ENCODE data around the gene TBC1D5.

- TF ChIP-seq POLR2A (IDR thresholded peaks at IDR 0.05; ENCODE audit: low read length) (no peak), GATA1 (IDR thresholded peaks at IDR 0.05; ENCODE audit: low read depth, low read length) (no peak)
Measured at GRCh38 chr3:17158941-17159682, 583.3 kb downstream of the TBC1D5 start.
